ENCODE results near the gene HELZ.

DNA sequence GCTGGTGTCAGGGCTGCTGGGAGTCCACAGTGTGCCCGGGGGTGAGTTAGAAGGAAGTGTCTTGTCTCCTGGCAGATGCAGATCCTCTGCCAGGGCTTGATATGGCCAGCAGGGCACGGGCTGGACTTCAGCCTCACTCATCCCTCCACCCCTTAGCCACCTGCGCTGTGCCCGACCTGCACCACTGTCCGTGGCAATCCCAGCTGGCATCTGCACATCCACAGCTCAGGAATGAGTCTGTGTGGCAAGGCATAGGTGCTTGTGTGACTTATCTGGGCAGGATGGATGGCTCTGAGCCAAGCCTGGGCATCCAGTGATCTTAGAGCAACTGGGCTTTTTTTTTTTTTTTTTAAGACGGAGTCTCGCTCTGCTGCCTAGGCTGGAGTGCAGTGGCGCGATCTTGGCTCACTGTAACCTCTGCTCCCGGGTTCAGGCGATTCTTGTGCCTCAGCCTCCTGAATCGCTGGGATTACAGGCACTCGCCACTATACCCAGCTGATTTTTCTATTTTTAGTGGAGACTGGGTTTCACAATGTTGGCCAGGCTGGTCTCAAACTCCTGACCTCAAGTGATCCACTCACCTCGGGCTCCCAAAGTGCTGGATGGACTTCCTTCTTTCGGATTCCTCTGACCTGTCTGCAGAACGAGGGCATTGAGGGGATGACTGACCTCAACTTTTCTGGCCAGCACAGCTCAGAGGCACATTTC is 223.1 kb downstream of the HELZ start:
- TF ChIP-seq, protein P1, sequence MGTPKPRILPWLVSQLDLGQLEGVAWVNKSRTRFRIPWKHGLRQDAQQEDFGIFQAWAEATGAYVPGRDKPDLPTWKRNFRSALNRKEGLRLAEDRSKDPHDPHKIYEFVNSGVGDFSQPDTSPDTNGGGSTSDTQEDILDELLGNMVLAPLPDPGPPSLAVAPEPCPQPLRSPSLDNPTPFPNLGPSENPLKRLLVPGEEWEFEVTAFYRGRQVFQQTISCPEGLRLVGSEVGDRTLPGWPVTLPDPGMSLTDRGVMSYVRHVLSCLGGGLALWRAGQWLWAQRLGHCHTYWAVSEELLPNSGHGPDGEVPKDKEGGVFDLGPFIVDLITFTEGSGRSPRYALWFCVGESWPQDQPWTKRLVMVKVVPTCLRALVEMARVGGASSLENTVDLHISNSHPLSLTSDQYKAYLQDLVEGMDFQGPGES (IDR thresholded peaks at IDR 0.05; ENCODE audit: low read depth, low read length), result no peak
- TF ChIP-seq MXI1 (IDR thresholded peaks at IDR 0.05; ENCODE audit: low read depth, low read length), result no peak
- TF ChIP-seq EP300 (IDR thresholded peaks at IDR 0.05; ENCODE audit: borderline replicate concordance in 1 of 2, low read depth in 1 of 2, low read length in 1 of 2), result peak in 1 of 2 experiments; percentile 51; a peak in 1 of 4 replicates
